ENCODE measurements around the gene CYP4F8. TPM values are rescaled to one million over a fixed set of nuclear protein-coding genes. Genes with fewer than 3 reads are reported as not detected.
"Not testable (repeated sequence)": the region's sequence is repeated elsewhere in the genome, so short reads cannot be mapped to it uniquely, and the experiment has no call there.

The CYP4F8 gene
- total RNA-seq, 1 donor = not detected

- H3K4me3 ChIP-seq (ENCODE audit: low read depth, low read length) = no peak overlapping the region
- TF ChIP-seq CTCF (IDR thresholded peaks at IDR 0.05; ENCODE audit: insufficient read depth, low read length) = no peak
- no peak for DNase-seq (ENCODE audit: low read depth)
Measured at GRCh38 chr19:15671891-15672579, 57.0 kb downstream of the CYP4F8 start.

GRCh38 chr19:15672580-15673175 lies 57.7 kb downstream of the CYP4F8 start, which contains the start of gene CYP4F12:
CYP4F12 (plus strand) TSS chr19:15673087; CDS start chr19:15673530, 443 bp downstream.
- peak; percentile 35 for DNase-seq (ENCODE audit: low read depth)
- no peak within 1 kb of the TSS for H3K4me3 ChIP-seq (ENCODE audit: low read depth, low read length)
- no peak for TF ChIP-seq CTCF (IDR thresholded peaks at IDR 0.05; ENCODE audit: insufficient read depth, low read length)

GRCh38 chr19:15673176-15673654 lies 58.2 kb downstream of the CYP4F8 start:
- no peak overlapping the region for H3K4me3 ChIP-seq (ENCODE audit: low read depth, low read length)
- no peak for DNase-seq (ENCODE audit: low read depth)
- no peak for TF ChIP-seq CTCF (IDR thresholded peaks at IDR 0.05; ENCODE audit: insufficient read depth, low read length)

- H3K4me3 ChIP-seq (ENCODE audit: low read depth, low read length) = no peak overlapping the region
- DNase-seq (ENCODE audit: low read depth) = no peak
- no peak for TF ChIP-seq CTCF (IDR thresholded peaks at IDR 0.05; ENCODE audit: insufficient read depth, low read length)
Measured at GRCh38 chr19:15675560-15675959, 60.5 kb downstream of the CYP4F8 start.

- DNase-seq (ENCODE audit: low read depth) = no peak
- H3K4me3 ChIP-seq (ENCODE audit: low read depth, low read length) = no peak overlapping the region
- TF ChIP-seq CTCF (IDR thresholded peaks at IDR 0.05; ENCODE audit: insufficient read depth, low read length) = no peak
Measured at GRCh38 chr19:15679089-15679488, 64.1 kb downstream of the CYP4F8 start.

GRCh38 chr19:15679865-15680264 lies 64.8 kb downstream of the CYP4F8 start:
- DNase-seq (ENCODE audit: low read depth) = not testable (repeated sequence)

More at GRCh38 chr19:15679865-15680264, 64.8 kb downstream of the CYP4F8 start:
- H3K4me3 ChIP-seq (ENCODE audit: low read depth, low read length) = not testable (repeated sequence)

Small RNAs within 50 kb of the gene (small RNA-seq; reads per million reads assigned to genes)
- gene AD000091.1 = not detected

Other genes with a start within 250 kb of the CYP4F8 start
- 12.3 and 15.5 TPM in 2 replicates for gene AKAP8, start 235.4 kb upstream of the CYP4F8 start, total RNA-seq (ENCODE audit: low replicate concordance)
- gene AKAP8L, start 196.2 kb upstream of the CYP4F8 start, total RNA-seq (ENCODE audit: low replicate concordance) = 45.6 and 65.8 TPM in 2 replicates
- 5.7 and 13.4 TPM in 2 replicates for gene WIZ, start 165.3 kb upstream of the CYP4F8 start, total RNA-seq (ENCODE audit: low replicate concordance)
- not detected in 2 replicates for gene RASAL3, start 150.7 kb upstream of the CYP4F8 start, total RNA-seq (ENCODE audit: low replicate concordance)
- not detected in 2 replicates for gene PGLYRP2, start 135.7 kb upstream of the CYP4F8 start, total RNA-seq (ENCODE audit: low replicate concordance)
- not detected in 2 replicates for gene CYP4F22, start 106.7 kb upstream of the CYP4F8 start, total RNA-seq (ENCODE audit: low replicate concordance)
- not detected in 2 replicates for gene CYP4F3, start 25.7 kb downstream of the CYP4F8 start, total RNA-seq (ENCODE audit: low replicate concordance)
- gene CYP4F12, start 57.9 kb downstream of the CYP4F8 start, total RNA-seq (ENCODE audit: low replicate concordance) = not detected in 2 replicates
- not detected in 2 replicates for gene OR10H2, start 112.8 kb downstream of the CYP4F8 start, total RNA-seq (ENCODE audit: low replicate concordance)
- gene OR10H3, start 122.8 kb downstream of the CYP4F8 start, total RNA-seq (ENCODE audit: low replicate concordance) = not detected in 2 replicates
- gene OR10H5, start 172.4 kb downstream of the CYP4F8 start, total RNA-seq (ENCODE audit: low replicate concordance) = not detected in 2 replicates
- not detected in 2 replicates for gene OR10H1, start 200.4 kb downstream of the CYP4F8 start, total RNA-seq (ENCODE audit: low replicate concordance)